HEK293T (cell line): ENCODE results near the gene SERPINA3.

Experiments
- CTCF ChIA-PET: fragments of 350-600 bp; formaldehyde crosslinking; extraction: SDS; loops from one replicate; lab custom pipeline; 2021; ENCODE audit warnings: antibody characterized with exemption, inconsistent platforms; lab: Yijun Ruan, JAX
- POLR2A ChIA-PET: fragments of 350-600 bp; formaldehyde crosslinking; extraction: SDS; loops from one replicate; lab custom pipeline; 2020; ENCODE audit warnings: antibody characterized with exemption, inconsistent platforms; lab: Yijun Ruan, JAX
- DNase-seq: peaks from one replicate; pipeline ENCODE4 v3.0.0; 2012; ENCODE audit warnings: mixed read lengths; ENCODE audit errors: extremely low spot score
- ARNT ChIP-seq: fragments of 450-650 bp; IDR thresholded peaks from 2 replicates; pipeline ENCODE4 v1.6.1; 2017; ENCODE audit warnings: mild to moderate bottlenecking
- BHLHE40 ChIP-seq: fragments of 450-650 bp; IDR thresholded peaks from 2 replicates; pipeline ENCODE4 v1.6.1; 2016; ENCODE audit warnings: mild to moderate bottlenecking, moderate library complexity, borderline replicate concordance
- CTBP1 ChIP-seq: fragments of 450-650 bp; IDR thresholded peaks from 2 replicates; pipeline ENCODE4 v1.6.1; 2016; ENCODE audit warnings: borderline replicate concordance
- ELF4 ChIP-seq: fragments of 450-650 bp; IDR thresholded peaks from 2 replicates; pipeline ENCODE4 v1.6.1; 2017; ENCODE audit warnings: antibody characterized with exemption
- FOXA1 ChIP-seq: fragments of 450-650 bp; IDR thresholded peaks from 2 replicates; pipeline ENCODE4 v1.6.1; 2016; ENCODE audit warnings: mild to moderate bottlenecking
- FOXK2 ChIP-seq: fragments of 450-650 bp; IDR thresholded peaks from 2 replicates; pipeline ENCODE4 v1.6.1; 2016; ENCODE audit warnings: mild to moderate bottlenecking
- FOXM1 ChIP-seq: fragments of 450-650 bp; IDR thresholded peaks from 2 replicates; pipeline ENCODE4 v1.6.1; 2017; ENCODE audit warnings: mild to moderate bottlenecking, borderline replicate concordance
- HDGF ChIP-seq: fragments of 450-650 bp; IDR thresholded peaks from 2 replicates; pipeline ENCODE4 v1.6.1; 2017; ENCODE audit warnings: antibody characterized with exemption, borderline replicate concordance
- L3MBTL2 ChIP-seq: fragments of 450-650 bp; conservative IDR thresholded peaks from 2 replicates; pipeline ENCODE4 v1.6.1; 2016; ENCODE audit warnings: mild to moderate bottlenecking
- LEF1 ChIP-seq: fragments of 450-650 bp; IDR thresholded peaks from 2 replicates; pipeline ENCODE4 v1.6.1; 2017; ENCODE audit warnings: mild to moderate bottlenecking, borderline replicate concordance
- NFRKB ChIP-seq: fragments of 450-650 bp; IDR thresholded peaks from 2 replicates; pipeline ENCODE4 v1.6.1; 2016; ENCODE audit warnings: mild to moderate bottlenecking, moderate library complexity
- SP1 ChIP-seq: fragments of 450-650 bp; IDR thresholded peaks from 2 replicates; pipeline ENCODE4 v1.6.1; 2017
- SUZ12 ChIP-seq: fragments of 450-650 bp; IDR thresholded peaks from 2 replicates; pipeline ENCODE4 v1.6.1; 2016; ENCODE audit warnings: mild to moderate bottlenecking
- TARDBP ChIP-seq: fragments of 450-650 bp; IDR thresholded peaks from 2 replicates; pipeline ENCODE4 v1.6.1; 2016
- ZNF384 ChIP-seq: fragments of 450-650 bp; IDR thresholded peaks from 2 replicates; pipeline ENCODE4 v1.6.1; 2016
- TF ChIP-seq, protein P1 (sequence below): fragments of 450-650 bp; IDR thresholded peaks from 2 replicates; pipeline ENCODE4 v1.6.1; 2016

The SERPINA3 gene

DNA sequence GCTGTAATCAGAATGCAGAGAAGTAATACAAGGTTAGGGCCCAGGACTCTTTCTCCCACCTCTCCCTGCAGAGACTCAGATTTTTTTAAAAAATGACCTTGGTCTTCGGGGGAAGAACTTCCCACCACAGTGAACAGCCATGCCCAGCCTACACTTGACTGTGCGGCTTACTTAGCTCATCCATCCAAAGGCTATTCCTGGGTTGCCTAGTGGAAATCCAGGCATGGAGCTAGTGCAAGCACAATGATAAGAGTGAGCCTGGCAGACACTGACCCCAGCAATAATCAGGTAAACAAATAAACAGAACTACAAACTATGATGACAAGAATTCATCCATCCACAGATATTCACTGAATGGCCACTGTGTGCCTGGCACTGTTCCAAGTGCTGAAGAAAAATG lies 16.3 kb upstream of the SERPINA3 start:
- ChIA-PET POLR2A (no interaction called here), CTCF (no interaction called here)
- no peak for DNase-seq
- no peak for TF ChIP-seq HDGF
- no peak for TF ChIP-seq FOXM1
- no peak for TF ChIP-seq NFRKB
- TF ChIP-seq ARNT: no peak
- TF ChIP-seq LEF1: no peak
- no peak for TF ChIP-seq CTBP1
- TF ChIP-seq BHLHE40: no peak
- TF ChIP-seq SP1: no peak
- TF ChIP-seq, protein P1, sequence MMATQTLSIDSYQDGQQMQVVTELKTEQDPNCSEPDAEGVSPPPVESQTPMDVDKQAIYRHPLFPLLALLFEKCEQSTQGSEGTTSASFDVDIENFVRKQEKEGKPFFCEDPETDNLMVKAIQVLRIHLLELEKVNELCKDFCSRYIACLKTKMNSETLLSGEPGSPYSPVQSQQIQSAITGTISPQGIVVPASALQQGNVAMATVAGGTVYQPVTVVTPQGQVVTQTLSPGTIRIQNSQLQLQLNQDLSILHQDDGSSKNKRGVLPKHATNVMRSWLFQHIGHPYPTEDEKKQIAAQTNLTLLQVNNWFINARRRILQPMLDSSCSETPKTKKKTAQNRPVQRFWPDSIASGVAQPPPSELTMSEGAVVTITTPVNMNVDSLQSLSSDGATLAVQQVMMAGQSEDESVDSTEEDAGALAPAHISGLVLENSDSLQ: no peak
- no peak for TF ChIP-seq L3MBTL2
- TF ChIP-seq ZNF384: no peak
- no peak for TF ChIP-seq TARDBP
- TF ChIP-seq ELF4: no peak
- TF ChIP-seq FOXA1: no peak
- TF ChIP-seq SUZ12: no peak
- no peak for TF ChIP-seq FOXK2

DNA sequence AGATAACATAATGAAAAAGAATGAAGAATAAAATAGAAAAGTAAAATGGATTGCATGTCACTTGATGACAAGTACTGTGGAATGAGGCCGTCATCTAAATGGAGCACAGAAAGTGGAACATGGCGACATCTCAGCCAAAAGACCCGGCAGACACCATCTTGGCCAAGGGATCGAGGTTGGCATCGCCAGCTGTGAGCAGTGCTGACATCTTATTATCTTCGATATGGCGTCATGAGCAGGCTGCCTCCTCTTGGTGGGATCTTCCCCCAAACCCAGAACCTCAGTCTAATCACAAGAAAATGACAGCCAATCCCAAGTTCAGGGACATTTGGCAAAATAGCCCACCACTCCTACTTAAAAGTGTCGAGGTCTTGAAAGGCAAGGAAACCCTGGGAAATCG lies 15.8 kb upstream of the SERPINA3 start:
- TF ChIP-seq FOXK2: no peak
- no peak for TF ChIP-seq HDGF
- TF ChIP-seq NFRKB: no peak
- no peak for TF ChIP-seq SUZ12
- no peak for TF ChIP-seq ZNF384
- TF ChIP-seq CTBP1: no peak
- no peak for TF ChIP-seq LEF1
- TF ChIP-seq ARNT: no peak
- no peak for TF ChIP-seq FOXM1
- POLR2A ChIA-PET: no interaction called here
- no peak for DNase-seq
- CTCF ChIA-PET: no interaction called here

DNA sequence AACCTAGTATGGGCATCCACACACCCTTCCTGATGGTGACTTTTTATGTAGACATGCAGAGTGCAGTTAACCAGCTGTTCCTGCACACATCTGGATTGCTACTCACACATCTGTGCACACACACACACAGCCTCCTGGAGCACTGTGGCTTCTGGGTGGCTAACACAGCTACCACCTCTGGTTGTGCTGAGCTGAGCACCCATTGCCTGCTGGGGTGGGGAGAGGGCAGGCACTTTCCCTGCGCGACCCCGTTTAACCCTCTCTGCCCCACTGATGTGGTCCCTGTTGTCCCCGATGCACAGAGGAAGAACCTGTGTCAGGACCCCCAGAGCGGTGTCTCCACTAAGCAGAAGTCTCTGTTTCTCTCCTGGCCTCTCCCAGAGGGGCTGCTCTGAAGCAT lies 14.4 kb upstream of the SERPINA3 start:
- POLR2A ChIA-PET: no interaction called here
- TF ChIP-seq SUZ12 (no peak), FOXK2 (no peak), NFRKB (no peak), FOXA1 (no peak), TARDBP (no peak), LEF1 (no peak), BHLHE40 (no peak), SP1 (no peak), FOXM1 (no peak), CTBP1 (no peak), ZNF384 (no peak)
- CTCF ChIA-PET: no interaction called here
- no peak for DNase-seq

DNA sequence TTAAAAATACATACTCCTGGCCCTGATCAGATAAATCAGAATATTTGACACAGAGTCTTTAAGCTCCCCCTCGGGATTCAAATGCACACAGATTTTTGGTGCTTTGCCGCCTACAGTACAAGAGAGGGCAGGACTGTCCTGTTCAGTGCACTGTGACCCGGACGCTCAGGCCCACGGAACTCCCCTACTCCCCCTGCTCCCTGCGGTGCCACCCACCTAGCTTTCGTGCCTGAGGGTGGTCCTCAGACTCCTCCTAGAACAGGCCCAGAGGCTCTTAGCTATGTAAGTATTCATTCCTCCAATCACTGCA lies 13.7 kb upstream of the SERPINA3 start:
- TF ChIP-seq SUZ12 (no peak), ELF4 (no peak), BHLHE40 (no peak), FOXK2 (no peak), NFRKB (no peak), ARNT (no peak), HDGF (no peak), CTBP1 (no peak), L3MBTL2 (no peak), FOXM1 (no peak), FOXA1 (no peak), ZNF384 (no peak), TARDBP (no peak), SP1 (no peak), LEF1 (no peak)
- TF ChIP-seq, protein P1: no peak
- POLR2A ChIA-PET: no interaction called here

DNA sequence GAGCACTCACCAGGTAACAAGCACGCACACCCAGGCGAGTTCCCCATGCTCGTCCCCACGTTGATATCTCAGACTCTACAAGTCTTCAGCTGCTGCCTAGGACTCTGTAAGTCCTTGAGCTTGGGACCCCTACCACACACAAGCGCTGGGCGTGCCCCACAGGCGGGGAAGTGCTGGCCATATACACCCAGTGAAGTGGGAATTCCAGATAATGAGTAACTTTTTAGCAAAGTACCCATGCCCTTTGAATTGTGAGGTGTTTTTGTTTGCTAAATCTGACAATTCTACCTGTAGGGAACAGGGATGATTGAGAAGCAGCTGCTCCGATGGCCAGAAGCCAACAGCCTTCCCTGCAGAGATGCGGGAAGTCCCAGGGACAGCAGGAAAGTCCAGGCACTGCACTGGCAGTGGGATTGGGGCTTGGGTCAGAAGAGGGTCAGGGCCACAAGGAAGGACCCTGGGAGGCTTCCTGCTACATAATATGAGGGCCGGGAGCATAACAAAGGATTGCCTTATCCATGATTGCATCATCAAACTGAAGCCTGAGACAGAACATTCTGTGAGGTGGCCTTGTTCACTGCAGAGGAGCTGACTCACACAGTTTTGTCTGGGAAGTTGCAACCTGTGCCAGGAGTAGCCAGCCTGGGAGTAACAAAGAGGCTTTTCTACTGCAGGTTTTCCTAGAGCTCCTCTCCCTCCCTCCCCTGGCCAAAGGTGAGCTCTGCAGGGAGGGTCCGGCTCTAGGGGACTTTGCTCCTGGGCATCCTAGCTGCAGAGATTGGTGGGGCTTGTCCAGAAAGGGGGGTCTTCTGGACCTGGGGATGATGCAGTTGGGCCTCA lies 13.2 kb upstream of the SERPINA3 start:
- ChIA-PET CTCF (no interaction called here), POLR2A (no interaction called here)
- no peak for DNase-seq
- TF ChIP-seq SUZ12: no peak
- no peak for TF ChIP-seq SP1
- no peak for TF ChIP-seq ELF4
- no peak for TF ChIP-seq FOXM1
- TF ChIP-seq LEF1: no peak
- TF ChIP-seq L3MBTL2: no peak
- TF ChIP-seq NFRKB: no peak

More for the DNA sequence above, 13.7 kb upstream of the SERPINA3 start:
- CTCF ChIA-PET: no interaction called here
- no peak for DNase-seq

DNA sequence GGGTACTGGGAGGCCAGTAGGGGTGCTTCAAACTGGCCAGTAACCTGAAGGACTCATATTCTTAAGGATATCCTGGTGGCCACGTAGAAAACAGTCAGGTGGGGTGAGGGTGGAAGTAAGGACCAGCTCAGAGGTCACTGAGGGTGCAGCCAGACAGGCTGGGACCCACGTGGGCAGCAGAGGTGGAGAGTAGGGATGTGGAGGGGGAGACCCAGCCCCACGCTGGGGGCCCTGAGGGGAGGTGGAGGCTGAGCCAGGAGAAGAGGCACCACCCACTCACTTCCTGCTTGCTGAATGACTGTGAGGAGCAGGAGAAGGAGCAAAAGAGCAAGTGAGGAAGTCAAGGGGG lies 12.6 kb upstream of the SERPINA3 start:
- POLR2A ChIA-PET: no interaction called here
- no peak for TF ChIP-seq NFRKB
- no peak for TF ChIP-seq ZNF384
- CTCF ChIA-PET: no interaction called here
- DNase-seq: no peak

DNA sequence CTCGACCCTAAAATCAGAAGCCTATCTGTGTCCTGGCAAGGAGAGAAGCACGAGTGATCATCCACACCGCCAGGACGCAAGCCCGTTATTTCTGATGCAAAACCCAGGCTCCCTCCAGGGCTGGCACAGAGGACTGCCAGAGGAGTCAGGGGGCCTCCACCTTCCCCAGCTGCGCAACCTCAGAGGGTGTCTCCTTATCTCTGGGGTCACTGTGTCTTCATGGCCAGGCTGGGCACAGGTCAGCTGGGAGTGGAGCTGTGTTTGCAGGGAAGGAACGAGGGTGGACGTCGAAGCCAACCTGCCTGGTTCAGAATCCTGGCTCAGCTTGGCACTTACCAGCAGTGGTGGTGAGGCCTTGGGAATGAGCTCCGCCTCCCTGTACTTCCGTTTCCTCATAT lies 12.0 kb upstream of the SERPINA3 start:
- ChIA-PET POLR2A (interaction anchor here (0.6 to 0.9 kb wide), 2 partner anchors 40 to 618 kb away, joined by 3 to 4 read pairs; no protein-coding TSS in a partner anchor), CTCF (interaction anchor here (0.6 kb wide), 2 partner anchors 23 to 255 kb away, joined by 4 to 5 read pairs; no protein-coding TSS in a partner anchor)
- no peak for TF ChIP-seq FOXA1
- TF ChIP-seq SP1: no peak
- TF ChIP-seq ELF4: no peak
- no peak for TF ChIP-seq L3MBTL2
- no peak for TF ChIP-seq LEF1
- TF ChIP-seq TARDBP: no peak
- no peak for TF ChIP-seq ARNT
- no peak for TF ChIP-seq HDGF
- TF ChIP-seq ZNF384: no peak
- TF ChIP-seq SUZ12: no peak
- no peak for TF ChIP-seq CTBP1
- TF ChIP-seq NFRKB: no peak
- TF ChIP-seq FOXK2: no peak
- no peak for TF ChIP-seq FOXM1
- TF ChIP-seq, protein P1: no peak
- no peak for DNase-seq
